T-cell (primary cell): ENCODE results near the gene PARD3. TPM values are rescaled to one million over a fixed set of nuclear protein-coding genes. Genes with fewer than 3 reads are reported as not detected.

Source experiments
- ATAC-seq, 4 experiments: fragments of 200-7000 bp in 3 of 4; fragments of 150-1000 bp in 1 of 4; cut with Tn5 transposase; replicated peaks in 1 of 4; 1 replicate in 3 of 4; 2 replicates in 1 of 4; pipeline ENCODE4 v1.10.0; 2021; ENCODE audit warnings: moderate library complexity in 3 of 4, mild to moderate bottlenecking in 2 of 4, moderate number of reproducible peaks in 1 of 4
- CTCF ChIA-PET, 2 donors: fragments of 300-600 bp; sonication (Branson Sonifier 250); formaldehyde crosslinking; loops; one replicate each; lab custom pipeline; 2022; ENCODE audit warnings: antibody characterized with exemption in 2 of 2; lab: Charles Lee
- POLR2A ChIA-PET, 2 donors: fragments of 300-600 bp; sonication (Branson Sonifier 250); formaldehyde crosslinking; loops; one replicate each; lab custom pipeline; 2022; ENCODE audit warnings: antibody characterized with exemption in 2 of 2; lab: Charles Lee
- DNase-seq, 35 experiments: peaks; one replicate each; pipeline versions ENCODE4 v3.0.0 to v3.0.0-alpha.2; 2013 to 2023
- H3K27ac ChIP-seq: one replicate; pipeline ENCODE4 v1.5.1; 2013; ENCODE audit warnings: low read length
- H3K27me3 ChIP-seq, 2 experiments: replicated peaks in 1 of 2; 1 replicate in 1 of 2; 2 replicates in 1 of 2; pipeline versions ENCODE4 v1.6.1 to v1.7.0; 2013; ENCODE audit warnings: low read length in 1 of 2, mixed read lengths in 1 of 2; ENCODE audit not compliant: control insufficient read depth in 2 of 2, insufficient read depth in 2 of 2; ENCODE audit errors: extremely low read depth in 1 of 2
- H3K36me3 ChIP-seq, 2 donors: 1 replicate in 1 of 2; 2 replicates in 1 of 2; pipeline versions ENCODE4 v1.6.1 to v1.7.0; 2013; ENCODE audit warnings: low read length in 1 of 2; ENCODE audit not compliant: control insufficient read depth in 2 of 2, insufficient read depth in 1 of 2; ENCODE audit errors: extremely low read depth in 1 of 2
- H3K4me1 ChIP-seq, 2 experiments: 1 replicate in 1 of 2; 2 replicates in 1 of 2; pipeline versions ENCODE4 v1.6.1 to v1.7.0; 2013; ENCODE audit warnings: low read length in 2 of 2, mixed read lengths in 1 of 2; ENCODE audit not compliant: insufficient read depth in 2 of 2, control insufficient read depth in 1 of 2; ENCODE audit errors: extremely low read depth in 1 of 2
- H3K4me3 ChIP-seq, 2 donors: 1 replicate in 1 of 2; 2 replicates in 1 of 2; pipeline versions ENCODE4 v1.5.1 to v1.7.0; 2013; ENCODE audit warnings: mild to moderate bottlenecking in 2 of 2, low read length in 1 of 2, moderate library complexity in 1 of 2; ENCODE audit not compliant: control insufficient read depth in 1 of 2; ENCODE audit errors: extremely low read depth in 1 of 2
- H3K9me3 ChIP-seq: 2 replicates; pipeline ENCODE4 v1.7.0; 2013
- H3K27ac Mint-ChIP-seq, 2 donors: one replicate each; pipeline ENCODE4 v1.8.0; 2020 to 2021; ENCODE audit warnings: mild to moderate bottlenecking in 2 of 2, mixed read lengths in 2 of 2
- H3K27me3 Mint-ChIP-seq, 2 donors: one replicate each; pipeline ENCODE4 v1.8.0; 2021 to 2022; ENCODE audit warnings: mixed read lengths in 2 of 2
- H3K36me3 Mint-ChIP-seq: one replicate; pipeline ENCODE4 v1.8.0; 2021; ENCODE audit warnings: mixed read lengths
- H3K4me1 Mint-ChIP-seq, 3 donors: one replicate each; pipeline ENCODE4 v1.8.0; 2020 to 2022; ENCODE audit warnings: mixed read lengths in 3 of 3, mild to moderate bottlenecking in 1 of 3
- H3K4me3 Mint-ChIP-seq, 3 donors: one replicate each; pipeline ENCODE4 v1.8.0; 2020 to 2022; ENCODE audit warnings: mild to moderate bottlenecking in 3 of 3, mixed read lengths in 3 of 3, moderate library complexity in 3 of 3
- H3K9me3 Mint-ChIP-seq, 3 donors: one replicate each; pipeline ENCODE4 v1.8.0; 2020 to 2022; ENCODE audit warnings: mixed read lengths in 3 of 3
- WGBS: methylation state at CpG from one replicate; pipeline ENCODE4 v1.1.5; 2013; ENCODE audit warnings: missing lambda C conversion rate; ENCODE audit not compliant: insufficient coverage; 5-methylcytosine and 5-hydroxymethylcytosine counted together
- total RNA-seq, 35 experiments: library from RNA in 6 of 35; stranded (reverse) in 6 of 35; fragments of 120-200 nt in 1 of 35; gene quantifications; one replicate each; pipeline versions ENCODE4 v1.2.1 to v1.2.4 and lab custom pipeline; 2013 to 2026

Gene PARD3
- total RNA-seq, 5 donors from 2014 or later (not counting 1 experiment from before 2014, with no cell fraction given), result 0.36 to 0.92 (median 0.65) TPM

DNA sequence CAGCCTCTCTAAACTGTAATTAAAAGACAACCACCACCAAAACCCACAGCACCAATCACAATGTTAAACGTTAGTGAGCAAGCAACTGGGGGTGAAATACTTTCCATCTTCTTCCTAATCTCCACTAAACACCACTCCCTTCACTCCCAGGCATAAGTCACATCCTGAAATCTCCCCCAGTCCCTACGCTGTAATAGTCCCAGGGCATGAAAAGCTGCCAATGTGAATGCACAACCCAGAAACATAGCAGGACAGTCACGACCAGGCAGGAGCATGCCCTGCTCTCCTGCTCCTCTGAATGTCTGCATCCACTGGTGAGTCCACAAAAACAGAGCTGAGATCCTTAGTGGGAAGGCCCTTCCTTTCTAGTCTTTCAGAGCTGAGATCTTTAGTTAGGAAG lies 288.9 kb downstream of the PARD3 start:
- no peak overlapping the region for H3K27ac ChIP-seq
- no peak for ATAC-seq

DNA sequence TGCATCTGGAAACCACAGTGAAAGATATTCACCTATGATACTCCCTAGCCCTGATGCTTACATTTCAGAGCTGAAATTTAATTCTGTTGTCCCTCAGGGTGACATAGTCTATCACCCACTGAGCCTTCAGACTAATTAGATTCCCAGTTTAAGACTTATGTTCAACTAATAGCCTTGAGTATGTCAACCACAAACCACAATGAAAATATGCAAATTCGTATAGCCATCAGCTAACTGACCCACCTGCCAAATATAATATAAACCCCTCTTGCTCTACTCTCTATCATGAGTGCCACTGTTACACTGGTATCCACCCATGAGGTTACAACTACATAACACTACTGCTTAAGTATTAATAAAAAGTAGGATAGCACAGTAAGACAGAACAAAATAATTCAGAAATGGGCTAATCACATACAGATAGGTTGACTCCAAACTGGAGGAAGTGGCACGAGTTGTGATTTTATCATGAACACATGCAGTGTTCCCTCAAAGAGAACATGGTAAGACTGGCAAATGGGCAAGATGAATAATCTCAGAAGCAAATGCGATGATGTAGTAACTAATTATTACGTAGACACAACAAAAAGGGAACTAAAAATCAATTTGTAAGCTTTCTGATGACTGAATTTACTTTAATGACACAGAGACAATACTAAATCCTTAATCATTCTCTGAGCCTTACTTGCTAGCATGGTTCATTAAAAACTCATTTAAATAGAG lies 290.6 kb downstream of the PARD3 start:
- Histone ChIP-seq H3K27ac (no peak overlapping the region), H3K4me3 (no peak overlapping the region), H3K27me3 (no peaks in the 10 kb centered on the region), H3K4me1 (no peaks in the 10 kb centered on the region), H3K9me3 (no peaks in the 10 kb centered on the region), H3K36me3 (no peaks in the 10 kb centered on the region)
- Mint-ChIP-seq H3K27ac (no peak overlapping the region), H3K36me3 (no peaks in the 10 kb centered on the region), H3K27me3 (peaks cover 0 to 6% of the 10 kb centered on the region in 2 donors), H3K4me1 (peaks cover 3 to 9% (median 3%) of the 10 kb centered on the region in 3 donors), H3K9me3 (no peaks in the 10 kb centered on the region), H3K4me3 (no peak overlapping the region)
- WGBS, result 69% methylated on average over 2 of the region's 4 CpGs
- ChIA-PET CTCF (interaction anchor here in 1 of 2 donors (0.5 kb wide), 1 partner anchor 33 kb away, joined by 3 read pairs; no protein-coding TSS in a partner anchor), POLR2A (no interaction called here)
- DNase-seq (no peak), ATAC-seq (no peak)

More for the DNA sequence above, 288.9 kb downstream of the PARD3 start:
- Histone ChIP-seq H3K4me3 (no peak overlapping the region), H3K36me3 (no peaks in the 10 kb centered on the region), H3K9me3 (peaks cover under 1% of the 10 kb centered on the region), H3K4me1 (no peaks in the 10 kb centered on the region), H3K27me3 (no peaks in the 10 kb centered on the region)
- Mint-ChIP-seq H3K27ac (no peak overlapping the region), H3K4me3 (no peak overlapping the region), H3K27me3 (peaks cover 0 to 6% of the 10 kb centered on the region in 2 donors), H3K9me3 (peaks cover 0 to 5% (median 2%) of the 10 kb centered on the region in 3 donors), H3K36me3 (no peaks in the 10 kb centered on the region), H3K4me1 (peaks cover 3 to 9% (median 3%) of the 10 kb centered on the region in 3 donors)
- WGBS, result 67% methylated on average over 2 of the region's 3 CpGs
- POLR2A ChIA-PET, result no interaction called here
- no peak for DNase-seq
- CTCF ChIA-PET, result no interaction called here

DNA sequence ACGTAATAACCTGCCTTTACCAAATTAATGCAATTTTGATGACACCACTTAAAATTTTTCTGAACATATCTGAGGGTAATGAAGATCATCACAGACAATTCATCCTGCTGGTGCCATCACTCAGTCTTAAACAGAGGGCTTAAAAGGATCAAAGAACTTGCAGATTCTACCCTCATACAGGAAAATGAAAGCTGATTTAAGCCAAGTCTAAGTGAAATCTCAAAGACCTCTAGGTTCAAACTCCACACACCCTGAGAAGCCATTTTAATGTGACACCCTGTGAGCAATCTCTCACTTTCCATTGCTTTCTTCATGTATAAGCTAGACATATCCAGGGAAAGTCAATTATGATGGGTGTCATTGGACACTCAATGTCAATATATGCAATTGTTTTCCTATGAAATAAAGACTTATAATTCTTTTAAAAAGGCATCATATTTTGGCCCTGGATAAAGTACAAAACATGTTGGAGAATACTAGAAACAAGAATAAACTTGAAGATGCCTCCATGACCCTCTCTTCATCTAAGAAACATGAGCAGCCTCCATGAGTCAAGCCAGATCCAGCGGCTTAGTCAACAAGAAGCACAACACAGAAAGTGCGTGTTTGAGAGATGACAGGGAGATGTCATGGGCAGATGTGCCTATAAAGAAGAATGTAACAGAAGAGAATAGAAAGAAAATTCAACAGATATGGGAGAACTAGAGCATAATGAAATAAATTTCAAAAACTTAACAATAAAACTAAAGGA lies 291.9 kb downstream of the PARD3 start:
- ATAC-seq, result no peak
- DNase-seq, result no peak
- POLR2A ChIA-PET, result no interaction called here
- no CpG with 5 or more reads among the region's 3 CpGs for WGBS
- CTCF ChIA-PET, result no interaction called here
- no peak overlapping the region for H3K27ac ChIP-seq
- peak overlapping the region in 2 of 3 donors; percentile 7 for H3K4me3 Mint-ChIP-seq
- no peak overlapping the region for H3K4me3 ChIP-seq
- H3K27me3 ChIP-seq, result no peaks in the 10 kb centered on the region
- H3K9me3 ChIP-seq, result no peaks in the 10 kb centered on the region
- H3K36me3 ChIP-seq, result no peaks in the 10 kb centered on the region
- peaks cover 0 to 6% of the 10 kb centered on the region in 2 donors for H3K27me3 Mint-ChIP-seq
- no peaks in the 10 kb centered on the region for H3K4me1 ChIP-seq
- H3K27ac Mint-ChIP-seq, result no peak overlapping the region
- H3K36me3 Mint-ChIP-seq, result no peaks in the 10 kb centered on the region
- H3K9me3 Mint-ChIP-seq, result no peaks in the 10 kb centered on the region
- H3K4me1 Mint-ChIP-seq, result peaks cover 3 to 9% (median 3%) of the 10 kb centered on the region in 3 donors

DNA sequence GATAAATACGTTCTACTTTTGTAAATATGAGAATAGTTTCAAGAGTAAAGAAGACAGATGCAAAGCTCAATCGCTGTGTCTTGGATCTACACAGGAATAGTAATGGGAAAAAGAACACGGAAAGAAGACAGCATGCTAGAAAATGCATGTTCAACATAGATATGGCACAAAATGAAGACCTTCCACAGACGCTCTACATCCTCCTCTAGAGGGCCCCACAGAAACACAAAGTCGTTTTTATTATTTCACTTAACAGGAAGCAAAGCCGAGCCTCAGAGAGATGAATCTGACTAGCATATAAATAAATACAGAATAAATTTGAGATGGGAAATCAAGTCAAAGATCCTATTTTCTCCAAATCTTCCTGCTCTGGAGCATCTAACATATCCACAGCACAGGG lies 292.6 kb downstream of the PARD3 start:
- no peaks in the 10 kb centered on the region for H3K9me3 Mint-ChIP-seq
- H3K4me1 Mint-ChIP-seq, result peaks cover 3 to 9% (median 3%) of the 10 kb centered on the region in 3 donors
- POLR2A ChIA-PET, result no interaction called here
- peak in 1 of 35 experiments; percentile 11 for DNase-seq
- Histone ChIP-seq H3K4me1 (no peaks in the 10 kb centered on the region), H3K27me3 (no peaks in the 10 kb centered on the region), H3K4me3 (no peak overlapping the region), H3K9me3 (no peaks in the 10 kb centered on the region), H3K36me3 (no peaks in the 10 kb centered on the region), H3K27ac (no peak overlapping the region)
- peak in 2 of 4 experiments; percentile 36 to 47 for ATAC-seq
- peaks cover 0 to 6% of the 10 kb centered on the region in 2 donors for H3K27me3 Mint-ChIP-seq
- no peaks in the 10 kb centered on the region for H3K36me3 Mint-ChIP-seq
- 80% methylated on average over 1 of the region's 6 CpGs for WGBS
- CTCF ChIA-PET, result interaction anchor here in 1 of 2 donors (0.5 kb wide), 1 partner anchor 118 kb away, joined by 6 read pairs; no protein-coding TSS in a partner anchor
- no peak overlapping the region for H3K27ac Mint-ChIP-seq
- peak overlapping the region in 2 of 3 donors; percentile 7 for H3K4me3 Mint-ChIP-seq

DNA sequence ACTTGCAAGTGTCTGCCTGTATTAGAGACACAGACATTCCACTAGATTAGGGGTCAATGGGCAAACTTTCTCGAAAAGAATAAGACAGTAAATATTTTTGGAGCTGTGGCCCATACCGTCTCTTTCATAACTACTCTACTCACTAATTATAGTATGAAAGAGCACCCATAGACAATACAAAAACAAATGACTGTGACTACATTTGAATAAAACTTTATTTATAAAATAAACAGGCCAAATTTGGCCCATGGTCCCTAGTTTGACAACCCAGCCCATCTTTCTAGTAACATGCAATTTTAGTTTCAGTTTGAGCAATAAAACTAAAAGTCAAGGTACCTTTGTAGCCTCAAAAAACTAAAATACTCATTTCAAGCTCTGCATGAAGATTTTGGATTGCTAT lies 294.6 kb downstream of the PARD3 start:
- no peak for ATAC-seq
- POLR2A ChIA-PET, result interaction anchor here in 1 of 2 donors (0.7 kb wide), 1 partner anchor 15 kb away, joined by 3 read pairs; no protein-coding TSS in a partner anchor
- H3K9me3 ChIP-seq, result no peaks in the 10 kb centered on the region
- H3K27me3 Mint-ChIP-seq, result peaks cover 3 to 8% of the 10 kb centered on the region in 2 donors
- H3K27ac ChIP-seq, result no peak overlapping the region
- no CpG with 5 or more reads among the region's 2 CpGs for WGBS
- H3K4me3 Mint-ChIP-seq, result no peak overlapping the region
- no peaks in the 10 kb centered on the region for H3K9me3 Mint-ChIP-seq
- no peak overlapping the region for H3K4me3 ChIP-seq
- no peak overlapping the region for H3K27ac Mint-ChIP-seq
- H3K4me1 Mint-ChIP-seq, result peaks cover 3 to 9% (median 3%) of the 10 kb centered on the region in 3 donors
- H3K4me1 ChIP-seq, result no peaks in the 10 kb centered on the region
- no peak for DNase-seq
- CTCF ChIA-PET, result interaction anchor here in 1 of 2 donors (0.7 kb wide), 1 partner anchor 912 kb away, joined by 5 read pairs; no protein-coding TSS in a partner anchor
- H3K36me3 ChIP-seq, result no peaks in the 10 kb centered on the region
- H3K27me3 ChIP-seq, result no peaks in the 10 kb centered on the region
- no peaks in the 10 kb centered on the region for H3K36me3 Mint-ChIP-seq

DNA sequence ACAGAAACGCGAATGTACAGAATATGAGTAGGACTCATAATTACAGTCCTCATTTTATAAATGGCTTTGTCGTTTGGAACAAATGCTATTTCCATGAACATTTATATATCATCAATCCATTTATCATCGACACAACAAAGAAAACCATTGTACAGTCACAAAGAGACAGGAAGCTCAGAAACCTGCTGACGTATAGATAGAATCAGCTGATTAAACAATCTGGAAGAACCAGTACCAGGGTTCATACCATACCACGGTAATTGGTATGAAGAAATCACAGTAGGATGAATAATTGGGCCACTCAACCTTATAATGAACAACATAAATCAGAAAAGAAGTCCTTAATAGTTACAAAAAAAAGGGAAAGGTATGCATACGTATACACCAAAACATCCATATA lies 295.0 kb downstream of the PARD3 start:
- CTCF ChIA-PET, result no interaction called here
- H3K9me3 Mint-ChIP-seq, result no peaks in the 10 kb centered on the region
- POLR2A ChIA-PET, result no interaction called here
- peaks cover 3 to 8% of the 10 kb centered on the region in 2 donors for H3K27me3 Mint-ChIP-seq
- Histone ChIP-seq H3K36me3 (no peaks in the 10 kb centered on the region), H3K27me3 (no peaks in the 10 kb centered on the region), H3K4me3 (no peak overlapping the region), H3K27ac (no peak overlapping the region), H3K4me1 (no peaks in the 10 kb centered on the region), H3K9me3 (no peaks in the 10 kb centered on the region)
- no peak overlapping the region for H3K27ac Mint-ChIP-seq
- DNase-seq (no peak), ATAC-seq (no peak)
- WGBS, result 100% methylated on average over 2 of the region's 7 CpGs
- peaks cover 3 to 9% (median 3%) of the 10 kb centered on the region in 3 donors for H3K4me1 Mint-ChIP-seq
- H3K4me3 Mint-ChIP-seq, result no peak overlapping the region
- H3K36me3 Mint-ChIP-seq, result no peaks in the 10 kb centered on the region
